Thymus (tissue), 11 donors: Measurements from ENCODE around the gene GCAT. TPM values are rescaled to one million over a fixed set of nuclear protein-coding genes. Genes with fewer than 3 reads are reported as not detected.
A peak's percentile ranks its signal among the peaks of the same experiment; 100 is the strongest.

ENCODE experiments used
- DNase-seq, 9 donors: peaks; one replicate each; pipeline ENCODE4 v3.0.0-alpha.2; 2013; ENCODE audit warnings: low spot score in 9 of 9, low read depth in 6 of 9, missing footprints in 1 of 9
- H3K27ac ChIP-seq, 2 donors: one replicate each; pipeline ENCODE4 v1.5.1; 2013; ENCODE audit warnings: control low read depth in 1 of 2, low read depth in 1 of 2, low read length in 1 of 2, mild to moderate bottlenecking in 1 of 2, moderate library complexity in 1 of 2
- H3K27me3 ChIP-seq, 2 donors: one replicate each; pipeline ENCODE4 v1.5.1; 2013; ENCODE audit warnings: low read length in 1 of 2; ENCODE audit not compliant: control insufficient read depth in 2 of 2, insufficient read depth in 1 of 2
- H3K36me3 ChIP-seq, 2 donors: one replicate each; pipeline ENCODE4 v1.5.1; 2013; ENCODE audit warnings: low read length in 1 of 2, mild to moderate bottlenecking in 1 of 2, moderate library complexity in 1 of 2; ENCODE audit not compliant: control insufficient read depth in 2 of 2, insufficient read depth in 2 of 2
- H3K4me1 ChIP-seq, 2 donors: one replicate each; pipeline ENCODE4 v1.5.1; 2013; ENCODE audit warnings: low read length in 2 of 2; ENCODE audit not compliant: control insufficient read depth in 2 of 2, insufficient read depth in 2 of 2
- H3K4me3 ChIP-seq, 2 donors: one replicate each; pipeline ENCODE4 v1.5.1; 2013; ENCODE audit warnings: low read length in 2 of 2, control low read depth in 1 of 2, mild to moderate bottlenecking in 1 of 2
- H3K9me3 ChIP-seq, 2 donors: one replicate each; pipeline ENCODE4 v1.5.1; 2013; ENCODE audit warnings: low read length in 1 of 2, mild to moderate bottlenecking in 1 of 2; ENCODE audit not compliant: control insufficient read depth in 2 of 2, insufficient read depth in 1 of 2
- WGBS: extraction: QIAGEN DNeasy Blood & Tissue Kit; methylation state at CpG from one replicate; pipeline ENCODE4 v1.1.7; 2013; 5-methylcytosine and 5-hydroxymethylcytosine counted together
- polyA plus RNA-seq: library from polyadenylated mRNA; stranded (reverse); fragments of 200-250 nt; gene quantifications from one replicate; pipeline ENCODE4 v1.2.3, GENCODE V29; 2013
- total RNA-seq: library from RNA; stranded (reverse); fragments of 120-200 nt; gene quantifications from one replicate; pipeline ENCODE4 v1.2.4, GENCODE V29; 2013
- donor health status: healthy.

Gene GCAT
- total and polyA plus RNA-seq, 2 donors = 4.8 to 7.8 TPM

GRCh38 chr22:37812869-37813678, 5.3 kb downstream of the GCAT start:
- WGBS = 98% methylated on average over 27 of the region's 27 CpGs
- peaks cover 4 to 24% of the 10 kb centered on the region in 2 donors for H3K27me3 ChIP-seq

GRCh38 chr22:37815593-37815992, 7.9 kb downstream of the GCAT start:
- H3K27me3 ChIP-seq = peaks cover 26 to 33% of the 10 kb centered on the region in 2 donors
- peaks cover 6 to 14% of the 10 kb centered on the region in 2 donors for H3K4me1 ChIP-seq
- H3K4me3 ChIP-seq = no peak overlapping the region
- H3K27ac ChIP-seq = no peak overlapping the region
- peaks cover 0 to 16% of the 10 kb centered on the region in 2 donors for H3K36me3 ChIP-seq
- no peaks in the 10 kb centered on the region for H3K9me3 ChIP-seq
- no peak for DNase-seq
- WGBS = 94% methylated on average over 12 of the region's 12 CpGs

More at GRCh38 chr22:37812869-37813678, 5.3 kb downstream of the GCAT start:
- no peak for DNase-seq
- H3K36me3 ChIP-seq = peaks cover 0 to 20% of the 10 kb centered on the region in 2 donors
- no peak overlapping the region for H3K4me3 ChIP-seq
- peaks cover 8 to 12% of the 10 kb centered on the region in 2 donors for H3K4me1 ChIP-seq
- H3K9me3 ChIP-seq = no peaks in the 10 kb centered on the region
- H3K27ac ChIP-seq = no peak overlapping the region

GRCh38 chr22:37816543-37817180, 8.9 kb downstream of the GCAT start:
- DNase-seq = no peak
- no peaks in the 10 kb centered on the region for H3K9me3 ChIP-seq
- peaks cover 6 to 14% of the 10 kb centered on the region in 2 donors for H3K4me1 ChIP-seq
- H3K27me3 ChIP-seq = peaks cover 29 to 41% of the 10 kb centered on the region in 2 donors
- H3K27ac ChIP-seq = no peak overlapping the region
- 98% methylated on average over 23 of the region's 23 CpGs for WGBS
- no peak overlapping the region for H3K4me3 ChIP-seq
- H3K36me3 ChIP-seq = peaks cover 0 to 16% of the 10 kb centered on the region in 2 donors

GRCh38 chr22:37817705-37818408, 10.1 kb downstream of the GCAT start:
- Histone ChIP-seq H3K9me3 (no peaks in the 10 kb centered on the region), H3K27ac (no peak overlapping the region), H3K4me3 (peak overlapping the region in 1 of 2 donors; percentile 31), H3K36me3 (peaks cover 0 to 16% of the 10 kb centered on the region in 2 donors), H3K4me1 (peaks cover 6 to 14% of the 10 kb centered on the region in 2 donors), H3K27me3 (peaks cover 31 to 53% of the 10 kb centered on the region in 2 donors)
- WGBS = 11% methylated on average over 29 of the region's 29 CpGs
- peak in 4 of 9 donors; percentile 52 to 74 (median 66) for DNase-seq

- WGBS = 3% methylated on average over 68 of the region's 68 CpGs
- Histone ChIP-seq H3K9me3 (peaks cover 0 to 5% of the 10 kb centered on the region in 2 donors), H3K27ac (no peak overlapping the region), H3K4me3 (peak overlapping the region in 1 of 2 donors; percentile 42), H3K36me3 (peaks cover 0 to 13% of the 10 kb centered on the region in 2 donors), H3K27me3 (peaks cover 31 to 60% of the 10 kb centered on the region in 2 donors), H3K4me1 (peaks cover 6 to 14% of the 10 kb centered on the region in 2 donors)
- peak in 1 of 9 donors; percentile 63 for DNase-seq
Measured at GRCh38 chr22:37818409-37819104, 10.8 kb downstream of the GCAT start.

GRCh38 chr22:37819105-37819433, 11.3 kb downstream of the GCAT start:
- Histone ChIP-seq H3K4me1 (peaks cover 6 to 14% of the 10 kb centered on the region in 2 donors), H3K36me3 (peaks cover 0 to 12% of the 10 kb centered on the region in 2 donors), H3K27ac (no peak overlapping the region), H3K4me3 (peak overlapping the region in 1 of 2 donors; percentile 42), H3K9me3 (peaks cover 0 to 5% of the 10 kb centered on the region in 2 donors), H3K27me3 (peaks cover 35 to 65% of the 10 kb centered on the region in 2 donors)
- 33% methylated on average over 14 of the region's 14 CpGs for WGBS
- DNase-seq = no peak

GRCh38 chr22:37820350-37820749, 12.6 kb downstream of the GCAT start:
- Histone ChIP-seq H3K27me3 (peaks cover 45 to 73% of the 10 kb centered on the region in 2 donors), H3K4me3 (no peak overlapping the region), H3K36me3 (peaks cover 0 to 7% of the 10 kb centered on the region in 2 donors), H3K4me1 (peaks cover 13 to 18% of the 10 kb centered on the region in 2 donors), H3K27ac (no peak overlapping the region), H3K9me3 (peaks cover 0 to 5% of the 10 kb centered on the region in 2 donors)
- no peak for DNase-seq
- WGBS = 98% methylated on average over 5 of the region's 5 CpGs

- Histone ChIP-seq H3K27me3 (peaks cover 45 to 78% of the 10 kb centered on the region in 2 donors), H3K36me3 (peaks cover 0 to 3% of the 10 kb centered on the region in 2 donors), H3K27ac (no peak overlapping the region), H3K4me1 (peaks cover 13 to 17% of the 10 kb centered on the region in 2 donors), H3K4me3 (no peak overlapping the region), H3K9me3 (peaks cover 0 to 5% of the 10 kb centered on the region in 2 donors)
- DNase-seq = no peak
- 79% methylated on average over 8 of the region's 8 CpGs for WGBS
Measured at GRCh38 chr22:37822079-37822833, 14.5 kb downstream of the GCAT start.
